Measurements from ENCODE around the gene CSNK1G1.

The CSNK1G1 gene

DNA sequence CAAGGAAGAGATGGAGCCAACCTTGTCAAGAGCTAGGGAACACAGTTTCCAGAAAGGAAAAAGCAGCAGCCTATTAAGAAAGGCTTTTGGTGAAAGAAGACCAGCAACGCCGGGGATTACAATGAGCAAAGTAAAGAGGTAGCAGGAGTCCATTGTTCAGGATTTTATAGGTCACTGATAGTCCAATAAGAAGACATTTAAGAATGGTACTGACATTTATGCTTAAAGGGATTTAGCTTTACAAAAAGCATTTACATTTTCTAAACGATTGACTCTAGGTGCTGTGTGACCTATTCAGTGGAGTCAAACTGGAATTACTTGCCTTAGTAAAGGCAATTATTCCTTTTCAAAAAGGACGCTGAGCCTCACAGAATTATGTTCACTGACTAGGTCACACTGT is 40.8 kb downstream of the CSNK1G1 start:
- in situ Hi-C loops (cut with HindIII; ENCODE audit: low sequenced_read_pairs), result no loop called here
- H3K4me3 ChIP-seq (ENCODE audit: low read depth, low read length), result no peak overlapping the region
- DNase-seq (ENCODE audit: low read depth), result no peak
- TF ChIP-seq, protein P1, sequence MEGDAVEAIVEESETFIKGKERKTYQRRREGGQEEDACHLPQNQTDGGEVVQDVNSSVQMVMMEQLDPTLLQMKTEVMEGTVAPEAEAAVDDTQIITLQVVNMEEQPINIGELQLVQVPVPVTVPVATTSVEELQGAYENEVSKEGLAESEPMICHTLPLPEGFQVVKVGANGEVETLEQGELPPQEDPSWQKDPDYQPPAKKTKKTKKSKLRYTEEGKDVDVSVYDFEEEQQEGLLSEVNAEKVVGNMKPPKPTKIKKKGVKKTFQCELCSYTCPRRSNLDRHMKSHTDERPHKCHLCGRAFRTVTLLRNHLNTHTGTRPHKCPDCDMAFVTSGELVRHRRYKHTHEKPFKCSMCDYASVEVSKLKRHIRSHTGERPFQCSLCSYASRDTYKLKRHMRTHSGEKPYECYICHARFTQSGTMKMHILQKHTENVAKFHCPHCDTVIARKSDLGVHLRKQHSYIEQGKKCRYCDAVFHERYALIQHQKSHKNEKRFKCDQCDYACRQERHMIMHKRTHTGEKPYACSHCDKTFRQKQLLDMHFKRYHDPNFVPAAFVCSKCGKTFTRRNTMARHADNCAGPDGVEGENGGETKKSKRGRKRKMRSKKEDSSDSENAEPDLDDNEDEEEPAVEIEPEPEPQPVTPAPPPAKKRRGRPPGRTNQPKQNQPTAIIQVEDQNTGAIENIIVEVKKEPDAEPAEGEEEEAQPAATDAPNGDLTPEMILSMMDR (IDR thresholded peaks at IDR 0.05; ENCODE audit: low read depth, low read length, missing control alignments), result no peak

DNA sequence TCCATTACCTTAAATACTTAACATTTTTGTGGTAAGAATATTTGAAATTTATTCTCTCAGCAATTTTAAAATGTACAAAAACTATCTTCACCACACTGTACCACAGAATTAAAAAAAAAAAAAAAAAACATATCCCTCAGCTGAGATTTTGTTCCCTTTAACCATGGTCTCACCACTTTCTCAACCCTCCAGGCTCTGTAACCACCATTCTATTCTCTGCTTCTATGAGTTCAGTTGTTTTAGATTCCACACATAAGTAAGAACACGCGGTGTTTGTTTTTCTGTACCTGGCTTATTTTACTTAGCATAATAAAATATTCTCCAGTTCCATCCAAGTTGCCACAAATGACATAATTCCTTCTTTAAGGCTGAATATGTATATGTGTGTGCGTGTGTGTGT is 41.5 kb downstream of the CSNK1G1 start:
- DNase-seq (ENCODE audit: low read depth), result peak; percentile 72
- H3K4me3 ChIP-seq (ENCODE audit: low read depth, low read length), result no peak overlapping the region
- TF ChIP-seq, protein P1 (IDR thresholded peaks at IDR 0.05; ENCODE audit: low read depth, low read length, missing control alignments), result no peak
- in situ Hi-C loops (cut with HindIII; ENCODE audit: low sequenced_read_pairs), result no loop called here

DNA sequence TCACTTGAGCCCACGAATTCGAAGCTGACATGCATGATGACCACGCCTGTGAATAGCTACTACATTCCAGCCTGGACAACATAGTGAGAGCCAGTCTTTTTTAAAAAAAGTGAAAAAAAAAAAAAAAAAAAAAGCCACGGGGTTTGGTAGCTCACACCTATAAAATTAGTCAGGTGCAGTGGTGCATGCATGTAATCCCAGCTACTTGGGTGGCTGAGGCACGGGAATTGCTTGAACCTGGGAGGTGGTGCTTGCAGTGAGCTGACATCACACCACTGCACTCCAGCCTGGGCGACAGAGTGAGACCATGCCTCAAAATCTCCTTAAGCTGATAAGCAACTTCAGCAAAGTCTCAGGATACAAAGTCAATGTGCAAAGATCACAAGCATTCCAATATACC is 44.4 kb downstream of the CSNK1G1 start:
- DNase-seq (ENCODE audit: low read depth), result no peak

DNA sequence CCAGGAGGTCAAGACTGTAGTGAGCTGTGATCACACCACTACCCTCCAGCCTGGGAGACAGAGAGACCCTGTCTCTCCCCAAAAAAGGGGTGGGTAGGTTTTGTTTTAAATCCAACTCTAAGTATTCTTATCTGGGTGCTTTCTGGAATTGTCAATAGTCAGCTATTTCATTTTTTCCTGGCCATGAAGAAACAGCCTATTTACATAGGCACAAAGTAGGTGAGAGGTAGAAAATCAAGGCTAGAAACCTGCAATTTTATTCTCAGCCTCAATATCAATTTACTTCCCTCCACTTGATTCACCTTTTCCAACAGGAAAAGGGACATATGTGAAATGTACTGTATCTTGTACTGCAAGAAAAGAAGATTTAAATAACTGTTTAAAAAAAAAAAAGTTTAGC is 45.9 kb downstream of the CSNK1G1 start:
- in situ Hi-C loops (cut with HindIII; ENCODE audit: low sequenced_read_pairs), result no loop called here
- no peak overlapping the region for H3K4me3 ChIP-seq (ENCODE audit: low read depth, low read length)
- TF ChIP-seq, protein P1 (IDR thresholded peaks at IDR 0.05; ENCODE audit: low read depth, low read length, missing control alignments), result no peak
- DNase-seq (ENCODE audit: low read depth), result no peak

More for the DNA sequence above, 44.4 kb downstream of the CSNK1G1 start:
- TF ChIP-seq, protein P1 (IDR thresholded peaks at IDR 0.05; ENCODE audit: low read depth, low read length, missing control alignments), result no peak
- in situ Hi-C loops (cut with HindIII; ENCODE audit: low sequenced_read_pairs), result no loop called here
- no peak overlapping the region for H3K4me3 ChIP-seq (ENCODE audit: low read depth, low read length)

DNA sequence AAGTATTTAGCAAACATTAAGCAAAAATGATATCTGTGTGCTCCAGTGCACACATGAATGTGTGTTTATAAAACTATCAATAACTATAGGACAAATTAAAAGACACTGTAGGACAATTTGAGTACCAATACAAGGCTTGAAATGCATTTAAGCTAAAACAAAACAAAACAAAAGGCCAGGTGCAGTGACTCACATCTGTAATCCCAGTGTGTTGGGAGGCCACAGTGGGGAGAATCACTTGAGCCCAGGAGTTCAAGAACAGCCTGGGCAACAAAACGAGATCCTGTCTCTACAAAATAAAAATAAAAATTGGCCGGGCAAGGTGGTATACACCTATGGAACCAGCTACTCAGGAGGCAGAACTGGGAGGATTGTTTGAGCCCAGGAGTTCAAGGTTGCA is 50.7 kb downstream of the CSNK1G1 start:
- TF ChIP-seq, protein P1 (IDR thresholded peaks at IDR 0.05; ENCODE audit: low read depth, low read length, missing control alignments), result no peak
- no peak overlapping the region for H3K4me3 ChIP-seq (ENCODE audit: low read depth, low read length)
- in situ Hi-C loops (cut with HindIII; ENCODE audit: low sequenced_read_pairs), result no loop called here

DNA sequence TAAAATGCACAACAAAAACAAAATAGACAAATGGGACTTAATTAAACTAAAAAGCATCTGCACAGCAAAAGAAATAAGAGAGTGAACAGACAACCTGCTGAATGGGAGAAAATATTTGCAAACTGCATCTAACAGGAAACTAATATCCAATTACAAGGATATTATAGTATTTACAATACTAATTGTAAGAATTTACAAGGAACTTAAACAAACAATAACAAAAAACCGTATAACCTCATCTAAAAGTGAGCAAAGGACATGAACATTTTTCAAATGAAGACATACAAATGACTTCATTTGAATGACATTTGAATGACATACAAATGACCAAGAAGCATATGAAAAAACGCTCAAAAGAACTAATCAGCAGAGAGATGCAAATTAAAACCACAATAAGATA is 66.4 kb downstream of the CSNK1G1 start:
- no peak for DNase-seq (ENCODE audit: low read depth)
- TF ChIP-seq, protein P1 (IDR thresholded peaks at IDR 0.05; ENCODE audit: low read depth, low read length, missing control alignments), result no peak
- no peak overlapping the region for H3K4me3 ChIP-seq (ENCODE audit: low read depth, low read length)
- in situ Hi-C loops (cut with HindIII; ENCODE audit: low sequenced_read_pairs), result no loop called here

More for the DNA sequence above, 50.7 kb downstream of the CSNK1G1 start:
- no peak for DNase-seq (ENCODE audit: low read depth)

DNA sequence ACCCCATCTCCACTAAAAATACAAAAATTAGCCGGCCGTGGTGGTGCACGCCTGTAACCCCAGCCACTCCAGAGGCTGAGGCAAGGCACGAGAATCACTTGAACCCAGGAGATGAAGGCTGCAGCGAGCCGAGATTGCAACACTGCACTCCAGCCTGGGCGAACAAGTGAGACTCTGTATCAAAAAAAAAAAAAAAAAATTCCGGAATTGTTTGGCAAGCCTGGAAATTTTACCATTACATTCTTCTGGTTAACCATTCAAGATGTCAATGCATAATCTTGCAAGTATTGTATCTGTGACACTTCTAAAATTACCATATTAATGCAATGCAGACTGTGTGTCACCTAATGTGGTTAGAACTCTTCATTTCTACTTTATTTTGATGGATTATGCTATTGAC is 67.0 kb downstream of the CSNK1G1 start:
- in situ Hi-C loops (cut with HindIII; ENCODE audit: low sequenced_read_pairs), result no loop called here
- H3K4me3 ChIP-seq (ENCODE audit: low read depth, low read length), result no peak overlapping the region
- TF ChIP-seq, protein P1 (IDR thresholded peaks at IDR 0.05; ENCODE audit: low read depth, low read length, missing control alignments), result no peak
- peak; percentile 24 for DNase-seq (ENCODE audit: low read depth)

Data from astrocyte of the cerebellum (primary cell).